HuH-7.5 (cell line): ENCODE results near the gene KDM8.
"Not testable (repeated sequence)": the region's sequence is repeated elsewhere in the genome, so short reads cannot be mapped to it uniquely, and the experiment has no call there.

Source experiments
- DNase-seq: peaks from one replicate; pipeline ENCODE4 v3.0.0; 2011; ENCODE audit warnings: low spot score

The KDM8 gene

DNA sequence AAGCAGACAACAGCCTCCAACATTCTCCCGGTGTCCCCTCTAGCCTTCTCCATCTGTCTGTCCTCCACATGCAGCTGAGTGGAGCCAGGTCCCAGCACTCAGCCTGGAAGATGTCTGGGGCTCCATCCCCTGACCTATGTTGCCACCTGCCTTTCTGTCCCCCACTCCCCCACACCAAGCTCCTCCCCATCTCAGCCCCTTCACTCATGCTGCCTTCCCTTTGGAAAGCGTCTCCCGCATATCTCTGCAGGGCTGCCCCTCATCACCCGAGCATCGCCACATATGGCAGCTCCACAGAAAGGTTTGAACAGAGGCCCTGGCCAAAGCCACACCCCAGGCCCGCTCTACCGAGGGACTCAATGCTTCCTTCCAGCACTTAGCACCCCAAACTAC lies 41.0 kb downstream of the KDM8 start:
- DNase-seq, result no peak

DNA sequence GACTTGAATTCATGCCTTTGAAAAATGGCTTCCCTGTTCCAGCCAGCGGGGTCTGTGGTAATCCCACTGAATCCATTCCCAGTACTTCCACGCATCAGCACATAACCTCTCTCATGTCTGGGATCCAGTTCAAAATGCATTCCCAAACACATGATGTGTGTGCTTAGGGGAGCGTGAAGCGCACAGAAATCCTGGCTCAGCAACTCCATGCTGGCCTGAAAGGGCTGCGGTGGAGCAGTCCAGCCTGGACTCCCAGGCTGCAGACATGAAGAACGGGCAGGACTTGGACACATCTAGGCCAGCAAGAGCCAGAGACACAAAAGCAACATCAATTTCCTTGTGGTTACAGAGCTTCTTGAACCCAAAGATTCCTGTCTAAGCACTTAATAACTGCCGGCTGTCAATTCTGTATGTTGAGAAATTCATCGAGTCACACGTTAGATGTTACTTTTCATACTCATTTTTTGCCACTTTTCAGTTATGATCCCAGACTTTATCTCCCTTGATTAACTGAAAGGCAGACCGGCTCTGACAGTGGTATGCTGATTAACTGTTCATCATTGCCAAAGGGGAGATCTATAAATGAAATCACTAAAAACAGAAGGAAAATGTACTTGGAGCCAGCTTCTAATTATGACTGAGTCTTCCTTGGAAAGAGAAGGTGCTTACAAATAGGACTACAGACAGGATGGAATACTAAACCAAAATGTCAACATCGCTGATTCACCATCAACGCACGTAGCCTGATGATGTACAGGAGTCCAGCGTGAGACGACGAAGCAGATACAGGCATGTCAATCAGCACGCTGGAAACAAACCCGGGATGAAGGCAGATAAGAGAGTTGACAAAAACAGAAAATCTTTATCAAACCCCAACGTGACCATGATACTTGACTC lies 42.2 kb downstream of the KDM8 start:
- no peak for DNase-seq

GRCh38 chr16:27246439-27246838 lies 43.1 kb downstream of the KDM8 start:
- no peak for DNase-seq

- DNase-seq, result not testable (repeated sequence)
Observed at GRCh38 chr16:27247076-27247475, 43.8 kb downstream of the KDM8 start.

DNA sequence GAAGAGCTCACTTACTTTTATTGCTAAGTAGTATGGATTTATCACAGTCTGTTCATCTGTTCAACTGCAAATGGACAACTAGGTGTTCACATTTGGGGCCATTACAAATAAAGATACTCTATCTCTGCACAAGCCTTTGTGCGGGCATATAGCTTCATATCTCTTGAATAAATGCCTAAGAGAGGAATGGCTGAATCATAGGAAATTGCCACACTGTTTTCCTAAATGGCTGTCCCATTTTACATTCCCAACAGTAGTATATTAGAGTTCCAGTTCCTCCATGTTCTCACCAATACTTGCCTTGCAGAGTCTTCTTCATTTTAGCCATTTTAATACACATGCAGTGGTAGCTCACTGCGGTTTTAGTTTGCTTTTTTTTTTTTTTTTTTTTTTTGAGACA lies 44.7 kb downstream of the KDM8 start:
- no peak for DNase-seq

GRCh38 chr16:27248886-27249285 lies 45.6 kb downstream of the KDM8 start:
- not testable (repeated sequence) for DNase-seq

GRCh38 chr16:27251541-27252205 lies 48.3 kb downstream of the KDM8 start:
- no peak for DNase-seq

DNA sequence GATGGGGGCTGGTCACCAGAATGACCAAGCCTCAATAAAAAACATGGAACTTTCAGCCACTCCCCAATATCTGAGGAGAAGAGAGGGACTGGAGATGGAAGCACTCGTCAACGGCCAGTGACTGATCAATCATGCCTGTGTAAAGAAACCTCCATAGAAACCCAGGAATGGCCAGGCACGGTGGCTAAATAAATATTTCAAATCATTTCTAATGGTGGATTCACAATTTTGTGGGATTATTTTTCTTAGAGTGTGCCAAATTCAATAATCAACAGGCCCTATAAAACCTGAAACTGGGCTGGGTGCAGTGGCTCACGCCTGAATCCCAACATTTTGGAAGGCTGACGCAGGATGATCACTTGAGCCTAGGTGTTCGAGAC lies 48.9 kb downstream of the KDM8 start:
- no peak for DNase-seq

DNA sequence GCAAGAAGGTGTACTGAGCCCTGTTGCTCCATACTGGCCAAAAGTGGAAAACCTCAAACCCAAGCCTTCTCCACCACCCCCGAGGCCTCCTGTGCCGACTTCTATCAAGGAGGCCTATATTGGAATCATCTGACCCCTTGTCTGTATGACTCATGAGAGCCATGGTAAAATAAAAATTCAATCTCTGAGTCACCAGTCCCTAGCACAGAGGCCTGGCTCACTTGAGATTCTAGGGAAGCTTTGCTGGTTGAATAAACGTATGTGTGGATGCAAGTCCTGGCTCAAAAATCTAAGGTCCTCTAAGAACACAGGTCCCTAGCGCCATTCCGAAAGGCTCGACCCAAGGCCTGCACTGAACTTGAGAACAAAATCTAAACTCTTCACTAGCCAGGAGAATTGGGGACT lies 50.2 kb downstream of the KDM8 start:
- no peak for DNase-seq

DNA sequence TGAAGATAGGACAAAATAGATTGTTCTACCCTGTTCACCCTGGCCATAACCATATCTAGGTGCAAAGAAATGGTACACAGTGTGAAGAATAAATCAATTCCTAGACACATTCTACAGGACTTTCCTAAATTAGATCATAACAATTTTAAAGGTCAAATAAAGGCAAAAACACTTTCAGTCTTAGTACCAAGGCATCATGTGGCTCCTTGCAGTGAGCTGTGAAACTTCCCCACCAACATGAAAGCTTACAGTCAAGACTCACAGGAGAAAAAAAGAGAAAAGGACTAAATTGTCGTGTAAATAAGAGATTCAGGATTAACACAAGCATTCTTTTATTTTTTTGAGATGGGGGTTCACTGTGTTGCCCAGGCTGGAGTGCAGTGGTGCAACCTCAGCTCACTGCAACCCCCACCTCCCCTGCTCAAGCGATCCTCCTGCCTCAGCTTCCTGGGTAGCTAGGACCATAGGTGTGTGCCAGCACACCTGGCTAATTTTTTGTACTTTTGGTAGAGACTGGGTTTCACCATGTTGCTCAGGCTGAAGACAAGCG lies 51.0 kb downstream of the KDM8 start:
- DNase-seq, result no peak

DNA sequence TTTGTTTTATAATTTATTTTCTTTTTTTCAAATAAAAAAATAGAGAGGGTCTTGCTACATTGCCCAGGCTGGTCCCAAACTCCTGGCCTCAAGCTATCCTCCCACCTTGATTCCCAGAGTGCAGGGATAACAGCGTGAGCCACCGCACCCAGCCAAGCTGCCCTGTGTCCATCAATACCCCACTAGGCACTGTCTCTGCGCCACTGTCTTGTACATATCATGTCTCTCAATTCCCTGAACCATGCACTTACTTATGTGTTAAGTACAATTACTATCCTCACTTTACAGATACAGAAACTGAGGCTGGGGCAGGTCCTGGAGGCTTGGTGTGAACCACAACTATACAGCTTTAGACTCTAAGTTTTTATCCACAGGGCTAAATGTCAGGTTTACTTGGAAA lies 53.5 kb downstream of the KDM8 start:
- no peak for DNase-seq

- no peak for DNase-seq
Observed at GRCh38 chr16:27257271-27257670, 53.9 kb downstream of the KDM8 start.

DNA sequence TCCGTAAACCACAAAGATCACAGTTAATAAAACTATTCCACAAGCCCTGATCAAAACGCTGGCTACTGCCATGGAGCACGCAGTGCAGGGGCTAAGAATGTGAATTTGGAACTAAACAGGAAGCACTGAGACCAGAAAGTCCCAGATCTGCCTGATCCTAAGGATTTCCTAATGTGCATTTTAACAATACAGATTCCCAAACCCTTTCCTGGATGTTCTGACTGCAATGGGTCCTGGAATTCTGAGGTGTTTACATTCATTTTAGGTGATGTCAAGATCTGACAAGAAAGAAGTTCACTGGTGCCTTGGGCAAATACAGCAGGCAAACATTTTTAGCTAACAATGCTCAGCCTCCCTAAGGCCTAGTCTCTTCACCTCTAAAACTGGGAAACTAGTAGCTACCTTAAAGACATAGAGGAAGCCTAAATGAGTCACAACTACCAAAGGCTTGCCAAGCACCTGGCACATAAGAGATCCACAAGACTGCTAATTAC lies 55.0 kb downstream of the KDM8 start:
- DNase-seq, result no peak

GRCh38 chr16:27259710-27260109 lies 56.4 kb downstream of the KDM8 start:
- DNase-seq, result no peak

DNA sequence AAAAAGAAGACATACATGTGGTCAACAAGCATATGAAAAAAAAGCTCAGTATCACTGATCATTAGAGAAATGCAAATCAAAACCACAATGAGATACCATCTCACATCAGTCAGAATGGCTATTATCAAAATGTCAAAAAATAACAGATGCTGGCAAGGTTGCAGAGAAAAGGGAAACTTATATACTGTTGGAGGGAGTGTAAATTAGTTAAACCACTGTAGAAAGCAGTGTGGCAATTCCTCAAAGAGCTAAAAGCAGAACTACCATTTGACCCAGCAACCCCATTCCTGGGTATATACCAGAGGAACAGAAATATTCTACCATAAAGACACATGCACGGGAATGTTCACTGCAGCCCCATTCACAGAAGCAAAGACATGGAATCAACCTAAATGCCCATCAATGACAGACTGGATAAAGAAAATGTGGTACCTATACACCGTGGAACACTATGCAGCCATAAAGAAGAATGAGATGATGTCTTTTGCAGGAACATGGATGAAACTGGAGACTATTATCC lies 59.6 kb downstream of the KDM8 start:
- not testable (repeated sequence) for DNase-seq

GRCh38 chr16:27264151-27264550 lies 60.8 kb downstream of the KDM8 start:
- no peak for DNase-seq

- DNase-seq, result no peak
Observed at GRCh38 chr16:27265982-27266381, 62.7 kb downstream of the KDM8 start.

DNA sequence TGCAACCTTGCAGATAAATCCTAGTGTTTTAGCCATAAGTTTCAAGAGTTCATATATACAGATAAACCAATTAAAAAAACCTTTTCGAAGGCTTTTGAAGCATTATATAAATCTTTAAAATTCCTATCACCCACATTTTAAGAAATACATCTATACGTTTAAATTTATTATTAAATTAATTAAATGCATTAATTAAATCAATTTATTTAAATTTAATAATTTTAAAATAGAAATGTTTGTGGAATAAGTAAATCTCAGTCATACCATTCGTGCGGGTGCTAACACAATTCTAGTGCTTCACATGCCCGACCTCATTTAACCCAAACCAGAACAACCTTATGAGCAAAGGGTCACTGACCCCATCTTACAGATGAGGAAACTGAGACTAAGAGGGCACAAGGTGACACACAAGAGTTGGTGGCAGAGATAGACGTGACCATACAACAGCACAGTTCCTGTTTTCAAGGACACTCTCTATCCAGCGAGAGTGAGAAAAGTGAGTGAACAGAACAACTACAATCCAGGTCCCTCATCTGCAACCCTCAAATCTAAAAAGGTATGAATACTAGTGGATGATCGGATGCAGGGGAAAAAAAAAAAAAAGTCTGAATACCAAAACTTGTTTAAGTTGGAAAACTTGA lies 63.8 kb downstream of the KDM8 start:
- DNase-seq, result no peak

- peak; percentile 82 for DNase-seq
Observed at GRCh38 chr16:27268376-27269299, 65.3 kb downstream of the KDM8 start, which contains the start of gene NSMCE1. TSS of gene NSMCE1 (minus strand) at chr16:27268772. CDS start at chr16:27257570, 11,202 bp downstream.

DNA sequence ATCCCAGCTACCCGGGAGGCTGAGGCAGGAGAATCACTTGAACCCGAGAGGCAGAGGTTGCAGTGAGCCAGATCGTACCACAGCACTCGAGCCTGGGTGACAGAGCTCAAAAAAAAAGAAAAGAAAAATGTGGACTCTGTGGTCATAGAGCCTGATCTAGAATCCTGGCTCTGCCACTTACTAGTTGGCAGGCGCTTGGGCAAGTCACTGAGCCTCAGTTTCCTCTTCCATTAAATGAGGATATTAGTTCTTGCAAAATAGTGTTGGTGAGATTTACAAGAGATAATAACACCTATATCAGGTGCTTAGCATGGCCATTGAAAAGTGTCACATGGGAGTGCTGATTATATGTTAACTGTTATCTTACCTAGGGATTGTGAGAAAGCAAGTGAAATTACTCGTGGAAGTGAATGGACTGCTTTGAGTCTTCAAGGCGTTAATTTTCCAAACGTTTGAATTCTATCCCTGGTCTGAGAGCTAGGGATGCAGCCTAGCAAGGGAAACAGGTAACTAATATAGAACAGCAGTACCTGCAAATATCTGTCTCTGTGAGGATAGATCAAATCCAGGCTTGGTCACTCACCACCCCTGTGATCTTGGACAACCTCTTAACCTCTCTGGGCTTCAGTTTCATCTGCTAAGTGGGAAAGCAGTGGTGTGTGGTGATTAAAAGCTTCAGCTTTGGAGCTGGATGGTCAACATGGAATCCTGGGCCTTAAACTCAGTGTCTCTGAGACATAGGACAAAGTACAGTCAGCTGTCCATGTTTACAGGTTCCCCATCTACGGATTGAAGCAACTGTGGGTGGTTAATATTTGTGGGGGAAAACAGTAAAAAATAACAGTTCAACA lies 66.2 kb downstream of the KDM8 start:
- DNase-seq, result no peak
